Common myeloid progenitor, CD34-positive (primary cell): ENCODE measurements around the gene SRC.

Experiments used
- CTCF ChIA-PET: fragments of 350-600 bp; sonication (Branson Sonifier 250); formaldehyde crosslinking; loops from one replicate; lab custom pipeline; 2021; ENCODE audit warnings: antibody characterized with exemption; lab: Charles Lee
- POLR2A ChIA-PET: fragments of 350-600 bp; sonication (Branson Sonifier 250); formaldehyde crosslinking; loops from one replicate; lab custom pipeline; 2021; ENCODE audit warnings: antibody characterized with exemption; lab: Charles Lee
- DNase-seq, 3 donors: peaks; one replicate each; pipeline versions ENCODE4 v3.0.0 to v3.0.0-alpha.2; 2013
- H3K27ac ChIP-seq, 2 experiments: 1 replicate in 1 of 2; 2 replicates in 1 of 2; pipeline ENCODE4 v1.7.0; 2013; ENCODE audit warnings: inconsistent platforms in 2 of 2, low read length in 2 of 2, mild to moderate bottlenecking in 2 of 2, low read depth in 1 of 2, moderate library complexity in 1 of 2; ENCODE audit not compliant: severe bottlenecking in 2 of 2, insufficient read depth in 1 of 2, poor library complexity in 1 of 2
- H3K27me3 ChIP-seq, 5 experiments: replicated peaks in 2 of 5; 1 replicate in 3 of 5; 2 replicates in 2 of 5; pipeline versions ENCODE4 v1.6.1 to v1.7.0; 2013; ENCODE audit warnings: low read length in 4 of 5, mild to moderate bottlenecking in 2 of 5, moderate library complexity in 2 of 5, inconsistent platforms in 1 of 5; ENCODE audit not compliant: insufficient read depth in 5 of 5, control insufficient read depth in 4 of 5
- H3K36me3 ChIP-seq, 4 experiments: 1 replicate in 2 of 4; 2 replicates in 2 of 4; pipeline versions ENCODE4 v1.6.1 to v1.7.0; 2013; ENCODE audit warnings: low read length in 3 of 4, control low read depth in 1 of 4, mild to moderate bottlenecking in 1 of 4; ENCODE audit not compliant: control insufficient read depth in 4 of 4, insufficient read depth in 4 of 4
- H3K4me1 ChIP-seq, 4 experiments: 1 replicate in 3 of 4; 2 replicates in 1 of 4; pipeline versions ENCODE4 v1.6.1 to v1.7.1; 2013; ENCODE audit warnings: low read length in 3 of 4, mild to moderate bottlenecking in 3 of 4, control low read depth in 1 of 4, inconsistent platforms in 1 of 4, moderate library complexity in 1 of 4; ENCODE audit not compliant: control insufficient read depth in 4 of 4, insufficient read depth in 4 of 4; ENCODE audit errors: control extremely low read depth in 1 of 4
- H3K4me3 ChIP-seq, 7 experiments: 1 replicate in 4 of 7; 2 replicates in 3 of 7; pipeline versions ENCODE4 v1.5.1 to v1.7.0; 2013; ENCODE audit warnings: mild to moderate bottlenecking in 7 of 7, low read length in 6 of 7, moderate library complexity in 6 of 7, inconsistent platforms in 2 of 7, low read depth in 2 of 7, control low read depth in 1 of 7; ENCODE audit not compliant: insufficient read depth in 4 of 7, control insufficient read depth in 1 of 7; ENCODE audit errors: extremely low read depth in 1 of 7
- H3K9me3 ChIP-seq, 5 experiments: 1 replicate in 4 of 5; 2 replicates in 1 of 5; pipeline versions ENCODE4 v1.6.1 to v1.7.1; 2013; ENCODE audit warnings: low read length in 4 of 5, mild to moderate bottlenecking in 2 of 5, inconsistent platforms in 1 of 5, low read depth in 1 of 5, moderate library complexity in 1 of 5; ENCODE audit not compliant: control insufficient read depth in 4 of 5, insufficient read depth in 2 of 5; ENCODE audit errors: control extremely low read depth in 1 of 5
- WGBS: methylation state at CpG from one replicate; pipeline ENCODE4 v1.1.5; 2013; ENCODE audit not compliant: insufficient coverage; 5-methylcytosine and 5-hydroxymethylcytosine counted together

Gene SRC

GRCh38 chr20:37453288-37453687 is 107.3 kb downstream of the SRC start:
- Histone ChIP-seq H3K4me1 (no peaks in the 10 kb centered on the region), H3K27ac (no peak overlapping the region), H3K4me3 (no peak overlapping the region), H3K9me3 (peaks cover 0 to 39% (median 15%) of the 10 kb centered on the region in 5 experiments), H3K27me3 (peaks cover 0 to 4% (median 0%) of the 10 kb centered on the region in 5 experiments), H3K36me3 (no peaks in the 10 kb centered on the region)
- WGBS, result 100% methylated on average over 1 of the region's 3 CpGs
- ChIA-PET CTCF (no interaction called here), POLR2A (no interaction called here)
- DNase-seq, result no peak

- POLR2A ChIA-PET, result no interaction called here
- CTCF ChIA-PET, result no interaction called here
- no peaks in the 10 kb centered on the region for H3K36me3 ChIP-seq
- H3K27ac ChIP-seq, result no peak overlapping the region
- no peak for DNase-seq
- 96% methylated on average over 5 of the region's 5 CpGs for WGBS
- peaks cover 0 to 43% (median 17%) of the 10 kb centered on the region in 5 experiments for H3K9me3 ChIP-seq
- H3K4me1 ChIP-seq, result no peaks in the 10 kb centered on the region
- peaks cover 0 to 4% (median 0%) of the 10 kb centered on the region in 5 experiments for H3K27me3 ChIP-seq
- no peak overlapping the region for H3K4me3 ChIP-seq
Observed at GRCh38 chr20:37453836-37454235, 107.9 kb downstream of the SRC start.

- DNase-seq, result no peak
- H3K36me3 ChIP-seq, result no peaks in the 10 kb centered on the region
- H3K27me3 ChIP-seq, result no peaks in the 10 kb centered on the region
- no peaks in the 10 kb centered on the region for H3K4me1 ChIP-seq
- POLR2A ChIA-PET, result interaction anchor here (0.7 kb wide), 1 partner anchor 141 kb away, joined by 3 read pairs; no protein-coding TSS in a partner anchor
- no peak overlapping the region for H3K4me3 ChIP-seq
- H3K27ac ChIP-seq, result no peak overlapping the region
- peaks cover 0 to 51% (median 20%) of the 10 kb centered on the region in 5 experiments for H3K9me3 ChIP-seq
- CTCF ChIA-PET, result no interaction called here
Observed at GRCh38 chr20:37454636-37455385, 108.9 kb downstream of the SRC start.
